ENCODE measurements around the gene ABCF3. TPM values are rescaled to one million over a fixed set of nuclear protein-coding genes. Genes with fewer than 3 reads are reported as not detected.

ABCF3 gene
- total RNA-seq, 1 experiment from 2014 or later = 63.6 TPM

DNA sequence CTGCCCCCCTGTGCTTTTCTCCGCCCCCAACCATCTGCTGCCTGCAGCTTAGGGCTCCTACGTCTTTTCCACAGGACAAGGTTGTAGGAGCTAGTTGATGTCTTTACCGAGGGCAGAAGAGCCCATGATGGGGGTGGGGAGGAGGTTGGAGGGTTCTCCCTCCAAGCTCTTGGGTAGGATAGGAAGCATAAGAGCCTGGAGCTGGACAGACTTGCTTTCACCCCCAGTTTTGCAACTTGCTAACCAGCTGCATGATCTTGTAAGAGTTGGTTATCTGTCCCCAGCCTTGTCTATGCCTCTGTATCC, 856 bp downstream of the ABCF3 start:
- H3K9me3 Mint-ChIP-seq = no peaks in the 10 kb centered on the region
- no peak for ATAC-seq
- H3K27me3 Mint-ChIP-seq (ENCODE audit: low read depth) = no peaks in the 10 kb centered on the region
- peak overlapping the region; percentile 98 for H3K4me3 Mint-ChIP-seq
- peaks cover 62% of the 10 kb centered on the region for H3K36me3 Mint-ChIP-seq
- no peak overlapping the region for H3K27ac Mint-ChIP-seq
- CTCF ChIA-PET = interaction anchor here (0.6 to 1.9 kb wide), 5 partner anchors 12 to 76 kb away, joined by 3 to 17 read pairs (median 7); partner anchors contain the start of gene EEF1AKMT4
- DNase-seq (ENCODE audit: low spot score) = no peak
- POLR2A ChIA-PET = interaction anchor here (1.4 kb wide), 1 partner anchor 54 kb away, joined by 3 read pairs; no protein-coding TSS in a partner anchor
- TF ChIP-seq ZSCAN18 (CRISPR knock-in tag; IDR thresholded peaks at IDR 0.05) = no peak
- no peak for TF ChIP-seq EMX1 (CRISPR knock-in tag; IDR thresholded peaks at IDR 0.05)
- no peak for TF ChIP-seq CDX4 (CRISPR knock-in tag; IDR thresholded peaks at IDR 0.05; ENCODE audit: borderline replicate concordance)
- no peak for TF ChIP-seq KAT7 (CRISPR knock-in tag; IDR thresholded peaks at IDR 0.05; ENCODE audit: borderline replicate concordance)
- TF ChIP-seq, protein P1, sequence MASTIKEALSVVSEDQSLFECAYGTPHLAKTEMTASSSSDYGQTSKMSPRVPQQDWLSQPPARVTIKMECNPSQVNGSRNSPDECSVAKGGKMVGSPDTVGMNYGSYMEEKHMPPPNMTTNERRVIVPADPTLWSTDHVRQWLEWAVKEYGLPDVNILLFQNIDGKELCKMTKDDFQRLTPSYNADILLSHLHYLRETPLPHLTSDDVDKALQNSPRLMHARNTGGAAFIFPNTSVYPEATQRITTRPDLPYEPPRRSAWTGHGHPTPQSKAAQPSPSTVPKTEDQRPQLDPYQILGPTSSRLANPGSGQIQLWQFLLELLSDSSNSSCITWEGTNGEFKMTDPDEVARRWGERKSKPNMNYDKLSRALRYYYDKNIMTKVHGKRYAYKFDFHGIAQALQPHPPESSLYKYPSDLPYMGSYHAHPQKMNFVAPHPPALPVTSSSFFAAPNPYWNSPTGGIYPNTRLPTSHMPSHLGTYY (CRISPR knock-in tag; IDR thresholded peaks at IDR 0.05) = no peak
- TF ChIP-seq ZBTB43 (CRISPR knock-in tag; IDR thresholded peaks at IDR 0.05) = no peak
- TF ChIP-seq GABPB1 (CRISPR knock-in tag; IDR thresholded peaks at IDR 0.05) = no peak
- no peak for TF ChIP-seq SMAD4 (CRISPR knock-in tag; IDR thresholded peaks at IDR 0.05)
- TF ChIP-seq ESRRA (CRISPR knock-in tag; IDR thresholded peaks at IDR 0.05; ENCODE audit: borderline replicate concordance) = no peak
- TF ChIP-seq CREM (CRISPR knock-in tag; IDR thresholded peaks at IDR 0.05) = no peak
- no peak for TF ChIP-seq ZNF138 (CRISPR knock-in tag; conservative IDR thresholded peaks at IDR 0.05)
- no peak for TF ChIP-seq TEAD4 (CRISPR knock-in tag; IDR thresholded peaks at IDR 0.05)
- TF ChIP-seq TEAD1 (CRISPR knock-in tag; IDR thresholded peaks at IDR 0.05) = no peak
- no peak for TF ChIP-seq ZNF396 (CRISPR knock-in tag; IDR thresholded peaks at IDR 0.05; ENCODE audit: borderline replicate concordance)
- TF ChIP-seq, protein P2, sequence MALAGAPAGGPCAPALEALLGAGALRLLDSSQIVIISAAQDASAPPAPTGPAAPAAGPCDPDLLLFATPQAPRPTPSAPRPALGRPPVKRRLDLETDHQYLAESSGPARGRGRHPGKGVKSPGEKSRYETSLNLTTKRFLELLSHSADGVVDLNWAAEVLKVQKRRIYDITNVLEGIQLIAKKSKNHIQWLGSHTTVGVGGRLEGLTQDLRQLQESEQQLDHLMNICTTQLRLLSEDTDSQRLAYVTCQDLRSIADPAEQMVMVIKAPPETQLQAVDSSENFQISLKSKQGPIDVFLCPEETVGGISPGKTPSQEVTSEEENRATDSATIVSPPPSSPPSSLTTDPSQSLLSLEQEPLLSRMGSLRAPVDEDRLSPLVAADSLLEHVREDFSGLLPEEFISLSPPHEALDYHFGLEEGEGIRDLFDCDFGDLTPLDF (CRISPR knock-in tag; IDR thresholded peaks at IDR 0.05) = no peak
- TF ChIP-seq TCF7 (CRISPR knock-in tag; IDR thresholded peaks at IDR 0.05; ENCODE audit: low read depth) = no peak
- TF ChIP-seq, protein P3, sequence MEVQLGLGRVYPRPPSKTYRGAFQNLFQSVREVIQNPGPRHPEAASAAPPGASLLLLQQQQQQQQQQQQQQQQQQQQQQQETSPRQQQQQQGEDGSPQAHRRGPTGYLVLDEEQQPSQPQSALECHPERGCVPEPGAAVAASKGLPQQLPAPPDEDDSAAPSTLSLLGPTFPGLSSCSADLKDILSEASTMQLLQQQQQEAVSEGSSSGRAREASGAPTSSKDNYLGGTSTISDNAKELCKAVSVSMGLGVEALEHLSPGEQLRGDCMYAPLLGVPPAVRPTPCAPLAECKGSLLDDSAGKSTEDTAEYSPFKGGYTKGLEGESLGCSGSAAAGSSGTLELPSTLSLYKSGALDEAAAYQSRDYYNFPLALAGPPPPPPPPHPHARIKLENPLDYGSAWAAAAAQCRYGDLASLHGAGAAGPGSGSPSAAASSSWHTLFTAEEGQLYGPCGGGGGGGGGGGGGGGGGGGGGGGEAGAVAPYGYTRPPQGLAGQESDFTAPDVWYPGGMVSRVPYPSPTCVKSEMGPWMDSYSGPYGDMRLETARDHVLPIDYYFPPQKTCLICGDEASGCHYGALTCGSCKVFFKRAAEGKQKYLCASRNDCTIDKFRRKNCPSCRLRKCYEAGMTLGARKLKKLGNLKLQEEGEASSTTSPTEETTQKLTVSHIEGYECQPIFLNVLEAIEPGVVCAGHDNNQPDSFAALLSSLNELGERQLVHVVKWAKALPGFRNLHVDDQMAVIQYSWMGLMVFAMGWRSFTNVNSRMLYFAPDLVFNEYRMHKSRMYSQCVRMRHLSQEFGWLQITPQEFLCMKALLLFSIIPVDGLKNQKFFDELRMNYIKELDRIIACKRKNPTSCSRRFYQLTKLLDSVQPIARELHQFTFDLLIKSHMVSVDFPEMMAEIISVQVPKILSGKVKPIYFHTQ (CRISPR knock-in tag; IDR thresholded peaks at IDR 0.05) = no peak
- TF ChIP-seq ZNF121 (CRISPR knock-in tag; IDR thresholded peaks at IDR 0.05) = no peak
- peaks cover 23% of the 10 kb centered on the region for H3K4me1 Mint-ChIP-seq

DNA sequence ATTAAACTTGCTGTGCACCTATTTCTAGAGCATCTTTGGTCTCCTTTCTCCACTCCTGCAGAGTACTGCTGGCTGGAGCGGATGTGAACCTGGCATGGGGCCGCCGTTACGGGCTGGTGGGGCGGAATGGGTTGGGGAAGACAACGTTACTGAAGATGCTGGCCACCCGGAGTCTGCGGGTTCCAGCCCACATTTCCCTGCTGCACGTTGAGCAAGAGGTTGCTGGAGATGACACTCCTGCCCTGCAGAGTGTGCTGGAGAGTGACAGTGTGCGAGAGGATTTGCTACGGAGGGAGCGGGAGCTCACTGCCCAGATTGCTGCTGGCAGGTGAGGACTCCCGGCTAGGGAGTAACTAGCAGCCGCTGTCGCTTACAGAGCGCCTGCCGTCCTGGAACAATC, 2.1 kb downstream of the ABCF3 start:
- Mint-ChIP-seq H3K4me3 (no peak overlapping the region), H3K27me3 (ENCODE audit: low read depth) (no peaks in the 10 kb centered on the region), H3K36me3 (peaks cover 60% of the 10 kb centered on the region), H3K4me1 (peaks cover 23% of the 10 kb centered on the region), H3K27ac (no peak overlapping the region), H3K9me3 (no peaks in the 10 kb centered on the region)
- no peak for ATAC-seq
- POLR2A ChIA-PET = interaction anchor here (1.1 kb wide), 1 partner anchor 11 kb away, joined by 3 read pairs; no protein-coding TSS in a partner anchor
- no peak for DNase-seq (ENCODE audit: low spot score)
- CTCF ChIA-PET = no interaction called here
- TF ChIP-seq SMAD3 (CRISPR knock-in tag; IDR thresholded peaks at IDR 0.05; ENCODE audit: borderline replicate concordance) (no peak), CREB1 (CRISPR knock-in tag; IDR thresholded peaks at IDR 0.05) (no peak), FOXP4 (CRISPR knock-in tag; IDR thresholded peaks at IDR 0.05) (no peak), MLX (CRISPR knock-in tag; IDR thresholded peaks at IDR 0.05) (no peak), ZNF121 (CRISPR knock-in tag; IDR thresholded peaks at IDR 0.05) (no peak)
- TF ChIP-seq, protein P4, sequence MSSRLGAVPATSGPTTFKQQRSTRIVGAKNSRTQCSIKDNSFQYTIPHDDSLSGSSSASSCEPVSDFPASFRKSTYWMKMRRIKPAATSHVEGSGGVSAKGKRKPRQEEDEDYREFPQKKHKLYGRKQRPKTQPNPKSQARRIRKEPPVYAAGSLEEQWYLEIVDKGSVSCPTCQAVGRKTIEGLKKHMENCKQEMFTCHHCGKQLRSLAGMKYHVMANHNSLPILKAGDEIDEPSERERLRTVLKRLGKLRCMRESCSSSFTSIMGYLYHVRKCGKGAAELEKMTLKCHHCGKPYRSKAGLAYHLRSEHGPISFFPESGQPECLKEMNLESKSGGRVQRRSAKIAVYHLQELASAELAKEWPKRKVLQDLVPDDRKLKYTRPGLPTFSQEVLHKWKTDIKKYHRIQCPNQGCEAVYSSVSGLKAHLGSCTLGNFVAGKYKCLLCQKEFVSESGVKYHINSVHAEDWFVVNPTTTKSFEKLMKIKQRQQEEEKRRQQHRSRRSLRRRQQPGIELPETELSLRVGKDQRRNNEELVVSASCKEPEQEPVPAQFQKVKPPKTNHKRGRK (CRISPR knock-in tag; IDR thresholded peaks at IDR 0.05; ENCODE audit: borderline replicate concordance) = no peak

All from WTC11 (cell line).